Fibroblast of lung (primary cell): ENCODE data around the gene ZNF302. TPM values are rescaled to one million over a fixed set of nuclear protein-coding genes. Genes with fewer than 3 reads are reported as not detected.

Experiments
- DNase-seq, 2 donors: peaks; one replicate each; pipeline versions ENCODE4 v3.0.0 to v3.0.0-alpha.2; 2010; ENCODE audit warnings: low read depth in 2 of 2
- H2AFZ ChIP-seq: 2 replicates; pipeline ENCODE4 v1.5.1; 2012; ENCODE audit warnings: low read length, control low read depth, inconsistent platforms
- H3K27ac ChIP-seq: 2 replicates; pipeline ENCODE4 v1.5.1; 2011; ENCODE audit warnings: low read length, control low read depth; ENCODE audit not compliant: insufficient read depth
- H3K27me3 ChIP-seq: 2 replicates; pipeline ENCODE4 v1.5.1; 2011; ENCODE audit warnings: mild to moderate bottlenecking, low read length; ENCODE audit not compliant: control insufficient read depth, insufficient read depth
- H3K36me3 ChIP-seq: 2 replicates; pipeline ENCODE4 v1.5.1; 2011; ENCODE audit warnings: low read length; ENCODE audit not compliant: control insufficient read depth, insufficient read depth
- H3K4me1 ChIP-seq: 2 replicates; pipeline ENCODE4 v1.5.1; 2011; ENCODE audit warnings: low read length; ENCODE audit not compliant: control insufficient read depth, insufficient read depth; ENCODE audit errors: extremely low read depth
- H3K4me2 ChIP-seq: 2 replicates; pipeline ENCODE4 v1.5.1; 2011; ENCODE audit warnings: low read length, control low read depth; ENCODE audit not compliant: insufficient read depth; ENCODE audit errors: extremely low read depth
- H3K4me3 ChIP-seq, 4 experiments: fragments of 200-600 bp in 1 of 4; sonication (generic) in 1 of 4; replicated peaks in 1 of 4; 2 replicates each; pipeline ENCODE4 v1.5.1; 2011 to 2016; ENCODE audit warnings: low read length in 4 of 4, low read depth in 3 of 4, mild to moderate bottlenecking in 3 of 4, control low read depth in 2 of 4, inconsistent platforms in 1 of 4, mixed read lengths in 1 of 4; ENCODE audit not compliant: insufficient read depth in 1 of 4; ENCODE audit errors: control extremely low read depth in 1 of 4
- H3K79me2 ChIP-seq: 2 replicates; pipeline ENCODE4 v1.5.1; 2012; ENCODE audit warnings: mild to moderate bottlenecking, low read length, inconsistent platforms; ENCODE audit not compliant: control insufficient read depth, insufficient read depth
- H3K9ac ChIP-seq: 2 replicates; pipeline ENCODE4 v1.5.1; 2011; ENCODE audit warnings: mild to moderate bottlenecking, low read length, control low read depth; ENCODE audit not compliant: insufficient read depth
- H3K9me3 ChIP-seq: 2 replicates; pipeline ENCODE4 v1.5.1; 2012; ENCODE audit warnings: low read depth, low read length; ENCODE audit not compliant: control insufficient read depth, insufficient read depth
- H4K20me1 ChIP-seq: 2 replicates; pipeline ENCODE4 v1.5.1; 2011; ENCODE audit warnings: low read length; ENCODE audit not compliant: control insufficient read depth, insufficient read depth; ENCODE audit errors: extremely low read depth
- CTCF ChIP-seq, 2 donors: IDR thresholded peaks in 1 of 2; conservative IDR thresholded peaks in 1 of 2; 1 replicate in 1 of 2; 2 replicates in 1 of 2; pipeline ENCODE4 v1.5.1; 2011 to 2012; ENCODE audit warnings: low read length in 2 of 2, control low read depth in 1 of 2, inconsistent platforms in 1 of 2, low read depth in 1 of 2, mild to moderate bottlenecking in 1 of 2
- EZH2 ChIP-seq: IDR thresholded peaks from 2 replicates; pipeline ENCODE4 v1.5.1; 2012; ENCODE audit warnings: low read length, control low read depth, mild to moderate bottlenecking; ENCODE audit errors: missing control alignments
- polyA plus RNA-seq, 2 donors: library from polyadenylated mRNA; depleted of rRNA in 1 of 2; stranded (reverse) in 1 of 2; unstranded in 1 of 2; fragments of >200 nt; gene quantifications; 2 replicates each; pipeline ENCODE4 v1.2.1, GENCODE V29; 2011 to 2012; ENCODE audit warnings: missing spikeins in 1 of 2
- total RNA-seq: library from RNA; depleted of rRNA; stranded (reverse); fragments of >200 nt; gene quantifications from 2 replicates; pipeline ENCODE4 v1.2.1, GENCODE V29; 2014

ZNF302 gene
- total and polyA plus RNA-seq, 2 donors (not counting 1 experiment from before 2014, with no cell fraction given): 14.5 to 21.6 TPM

GRCh38 chr19:34642241-34642640 lies 35.2 kb upstream of the ZNF302 start:
- DNase-seq: no peak
- no peak overlapping the region for H2AFZ ChIP-seq
- H3K4me3 ChIP-seq: no peak overlapping the region
- no peak overlapping the region for H3K9ac ChIP-seq
- H3K4me1 ChIP-seq: no peaks in the 10 kb centered on the region
- TF ChIP-seq EZH2 (no peak), CTCF (conservative IDR thresholded peaks at IDR 0.05 in 1 of 2, IDR thresholded peaks at IDR 0.05 in 1 of 2; ENCODE audit: low read depth in 1 of 2, low read length in 2 of 2) (no peak)
- no peaks in the 10 kb centered on the region for H3K79me2 ChIP-seq
- H4K20me1 ChIP-seq: no peaks in the 10 kb centered on the region
- no peaks in the 10 kb centered on the region for H3K27me3 ChIP-seq
- no peak overlapping the region for H3K27ac ChIP-seq
- H3K9me3 ChIP-seq: no peaks in the 10 kb centered on the region
- no peaks in the 10 kb centered on the region for H3K36me3 ChIP-seq
- no peak overlapping the region for H3K4me2 ChIP-seq

DNA sequence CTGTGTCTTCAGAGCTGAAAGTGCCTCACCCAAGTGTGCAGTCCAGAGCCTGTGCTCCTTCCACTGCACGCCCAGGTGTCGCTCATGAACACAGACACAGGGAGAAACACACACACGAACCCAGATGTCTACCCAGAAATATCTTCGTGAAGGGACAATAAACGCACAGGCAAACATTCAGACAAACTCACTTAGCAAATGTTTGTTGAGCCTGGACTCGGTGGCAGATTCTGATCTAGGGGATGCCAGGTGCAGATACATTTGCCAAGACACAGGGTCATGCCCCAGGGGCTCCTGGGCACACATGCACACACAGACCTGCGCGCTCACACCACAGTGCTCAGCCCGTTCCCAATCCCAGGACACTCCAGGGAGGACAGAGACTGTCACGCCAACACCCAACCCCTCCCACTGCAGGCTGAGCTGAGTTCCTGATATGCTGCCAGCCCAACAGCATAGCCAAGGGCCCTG lies 32.5 kb upstream of the ZNF302 start:
- Histone ChIP-seq H3K9me3 (no peaks in the 10 kb centered on the region), H4K20me1 (no peaks in the 10 kb centered on the region), H3K79me2 (no peaks in the 10 kb centered on the region), H2AFZ (no peak overlapping the region), H3K9ac (no peak overlapping the region), H3K4me1 (no peaks in the 10 kb centered on the region), H3K27ac (no peak overlapping the region), H3K36me3 (no peaks in the 10 kb centered on the region), H3K4me2 (no peak overlapping the region), H3K27me3 (no peaks in the 10 kb centered on the region), H3K4me3 (no peak overlapping the region)
- TF ChIP-seq EZH2 (no peak), CTCF (conservative IDR thresholded peaks at IDR 0.05 in 1 of 2, IDR thresholded peaks at IDR 0.05 in 1 of 2; ENCODE audit: low read depth in 1 of 2, low read length in 2 of 2) (no peak)
- no peak for DNase-seq

- H3K27me3 ChIP-seq: no peaks in the 10 kb centered on the region
- no peaks in the 10 kb centered on the region for H3K9me3 ChIP-seq
- H3K4me2 ChIP-seq: no peak overlapping the region
- no peaks in the 10 kb centered on the region for H3K36me3 ChIP-seq
- TF ChIP-seq EZH2: no peak
- no peak for TF ChIP-seq CTCF (conservative IDR thresholded peaks at IDR 0.05 in 1 of 2, IDR thresholded peaks at IDR 0.05 in 1 of 2; ENCODE audit: low read depth in 1 of 2, low read length in 2 of 2)
- H3K9ac ChIP-seq: no peak overlapping the region
- H4K20me1 ChIP-seq: no peaks in the 10 kb centered on the region
- H3K4me1 ChIP-seq: no peaks in the 10 kb centered on the region
- no peak overlapping the region for H2AFZ ChIP-seq
- H3K27ac ChIP-seq: no peak overlapping the region
- H3K79me2 ChIP-seq: no peaks in the 10 kb centered on the region
- no peak for DNase-seq
- no peak overlapping the region for H3K4me3 ChIP-seq
Measured at GRCh38 chr19:34645551-34645950, 31.9 kb upstream of the ZNF302 start.
